SJSA1 (cell line): ENCODE results near the gene FAM117B. TPM values are rescaled to one million over a fixed set of nuclear protein-coding genes. Genes with fewer than 3 reads are reported as not detected.

Source experiments
- DNase-seq, 2 experiments: peaks; one replicate each; pipeline ENCODE4 v3.0.0-alpha.2; 2015 to 2020; ENCODE audit warnings: low spot score in 2 of 2, low read depth in 1 of 2
- H3K27ac ChIP-seq: fragments of 250-450 bp; sonication (Bioruptor Pico); 2 replicates; pipeline ENCODE4 v1.5.1; 2020; ENCODE audit warnings: mild to moderate bottlenecking, moderate library complexity
- H3K27me3 ChIP-seq: fragments of 250-450 bp; sonication (Bioruptor Pico); replicated peaks from 2 replicates; pipeline ENCODE4 v1.5.1; 2020; ENCODE audit warnings: mild to moderate bottlenecking, moderate library complexity
- H3K36me3 ChIP-seq: fragments of 250-450 bp; sonication (Bioruptor Pico); 2 replicates; pipeline ENCODE4 v1.5.1; 2020; ENCODE audit warnings: mild to moderate bottlenecking
- H3K4me1 ChIP-seq: fragments of 250-450 bp; sonication (Bioruptor Pico); replicated peaks from 2 replicates; pipeline ENCODE4 v1.6.1; 2021; ENCODE audit warnings: mild to moderate bottlenecking
- H3K4me3 ChIP-seq: fragments of 250-450 bp; sonication (Bioruptor Pico); 2 replicates; pipeline ENCODE4 v1.5.1; 2020; ENCODE audit warnings: mild to moderate bottlenecking
- H3K9me3 ChIP-seq: fragments of 250-450 bp; sonication (Bioruptor Pico); replicated peaks from 2 replicates; pipeline ENCODE4 v1.5.1; 2020; ENCODE audit warnings: mild to moderate bottlenecking
- total RNA-seq: library from RNA; depleted of rRNA; stranded (reverse); fragments of >200 nt; shearing (Covaris generic); gene quantifications from 2 replicates; pipeline ENCODE4 v1.2.3, GENCODE V29; 2014

The FAM117B gene
- total RNA-seq, 1 experiment from 2014 or later, result 0.26 TPM

- Histone ChIP-seq H3K27ac (no peak overlapping the region), H3K4me1 (no peaks in the 10 kb centered on the region), H3K36me3 (no peaks in the 10 kb centered on the region), H3K27me3 (no peaks in the 10 kb centered on the region), H3K9me3 (no peaks in the 10 kb centered on the region), H3K4me3 (no peak overlapping the region)
- DNase-seq, result no peak
Observed at GRCh38 chr2:202764991-202765390, 130.2 kb downstream of the FAM117B start.

GRCh38 chr2:202765436-202765835 is 130.7 kb downstream of the FAM117B start:
- Histone ChIP-seq H3K27me3 (no peaks in the 10 kb centered on the region), H3K27ac (no peak overlapping the region), H3K4me3 (no peak overlapping the region), H3K4me1 (no peaks in the 10 kb centered on the region), H3K9me3 (no peaks in the 10 kb centered on the region), H3K36me3 (no peaks in the 10 kb centered on the region)
- no peak for DNase-seq

GRCh38 chr2:202768273-202768672 is 133.5 kb downstream of the FAM117B start:
- Histone ChIP-seq H3K36me3 (no peaks in the 10 kb centered on the region), H3K27ac (no peak overlapping the region), H3K27me3 (no peaks in the 10 kb centered on the region), H3K9me3 (no peaks in the 10 kb centered on the region), H3K4me3 (no peak overlapping the region), H3K4me1 (no peaks in the 10 kb centered on the region)
- no peak for DNase-seq

GRCh38 chr2:202769201-202769600 is 134.4 kb downstream of the FAM117B start:
- DNase-seq, result no peak
- no peak overlapping the region for H3K4me3 ChIP-seq

GRCh38 chr2:202771336-202771735 is 136.6 kb downstream of the FAM117B start:
- no peaks in the 10 kb centered on the region for H3K27me3 ChIP-seq
- H3K27ac ChIP-seq, result no peak overlapping the region
- H3K9me3 ChIP-seq, result no peaks in the 10 kb centered on the region
- H3K4me1 ChIP-seq, result no peaks in the 10 kb centered on the region
- no peaks in the 10 kb centered on the region for H3K36me3 ChIP-seq
- no peak for DNase-seq
- no peak overlapping the region for H3K4me3 ChIP-seq

More at GRCh38 chr2:202769201-202769600, 134.4 kb downstream of the FAM117B start:
- Histone ChIP-seq H3K27ac (no peak overlapping the region), H3K27me3 (no peaks in the 10 kb centered on the region), H3K4me1 (no peaks in the 10 kb centered on the region), H3K36me3 (no peaks in the 10 kb centered on the region), H3K9me3 (no peaks in the 10 kb centered on the region)

DNA sequence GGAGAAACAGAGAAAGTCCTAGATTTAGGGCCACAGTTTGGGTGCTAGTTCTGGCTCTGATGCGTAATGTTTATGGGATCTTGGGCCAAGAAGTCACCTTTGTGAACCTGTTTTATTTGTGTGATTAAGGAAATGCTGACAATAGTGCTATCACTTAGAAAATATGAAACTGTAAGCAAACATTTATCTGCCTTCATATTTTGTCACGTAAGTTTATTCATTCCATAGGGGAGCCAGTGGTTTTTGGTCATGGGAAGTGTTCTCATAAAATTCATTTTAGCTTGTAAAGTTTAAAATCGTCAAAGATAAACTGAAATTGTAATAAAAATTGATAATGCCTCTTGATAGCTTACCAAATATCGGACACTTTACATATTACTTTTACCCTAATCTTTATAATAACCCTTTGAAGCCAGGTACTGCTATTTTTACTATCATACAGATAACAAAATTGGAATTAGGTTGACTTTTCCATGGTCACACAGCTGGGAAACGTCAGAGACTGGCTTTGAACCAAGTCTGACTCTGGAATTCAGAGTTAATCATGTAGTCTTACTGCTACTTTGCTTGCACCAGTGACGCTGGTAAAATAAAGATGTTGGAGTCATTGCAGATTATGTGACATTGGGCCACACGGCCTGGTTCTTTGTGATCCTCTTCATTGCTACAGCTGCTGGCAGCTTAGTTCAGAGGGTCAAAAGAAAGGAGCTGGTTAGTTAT is 137.1 kb downstream of the FAM117B start:
- H3K36me3 ChIP-seq, result no peaks in the 10 kb centered on the region
- H3K9me3 ChIP-seq, result no peaks in the 10 kb centered on the region
- H3K4me3 ChIP-seq, result no peak overlapping the region
- no peak overlapping the region for H3K27ac ChIP-seq
- no peaks in the 10 kb centered on the region for H3K27me3 ChIP-seq
- no peak for DNase-seq
- no peaks in the 10 kb centered on the region for H3K4me1 ChIP-seq

GRCh38 chr2:202773301-202773973 is 138.7 kb downstream of the FAM117B start:
- Histone ChIP-seq H3K27ac (no peak overlapping the region), H3K36me3 (no peaks in the 10 kb centered on the region), H3K9me3 (no peaks in the 10 kb centered on the region), H3K27me3 (no peaks in the 10 kb centered on the region), H3K4me3 (no peak overlapping the region), H3K4me1 (no peaks in the 10 kb centered on the region)
- peak in 1 of 2 experiments; percentile 3 for DNase-seq

GRCh38 chr2:202774104-202774503 is 139.3 kb downstream of the FAM117B start:
- Histone ChIP-seq H3K27ac (no peak overlapping the region), H3K4me1 (no peaks in the 10 kb centered on the region), H3K36me3 (no peaks in the 10 kb centered on the region), H3K4me3 (no peak overlapping the region), H3K9me3 (no peaks in the 10 kb centered on the region), H3K27me3 (no peaks in the 10 kb centered on the region)
- no peak for DNase-seq

GRCh38 chr2:202778217-202778616 is 143.4 kb downstream of the FAM117B start:
- Histone ChIP-seq H3K27me3 (no peaks in the 10 kb centered on the region), H3K27ac (no peak overlapping the region), H3K9me3 (no peaks in the 10 kb centered on the region), H3K36me3 (no peaks in the 10 kb centered on the region), H3K4me3 (no peak overlapping the region), H3K4me1 (no peaks in the 10 kb centered on the region; the same call in 1 of the 2 replicates)
- no peak for DNase-seq

DNA sequence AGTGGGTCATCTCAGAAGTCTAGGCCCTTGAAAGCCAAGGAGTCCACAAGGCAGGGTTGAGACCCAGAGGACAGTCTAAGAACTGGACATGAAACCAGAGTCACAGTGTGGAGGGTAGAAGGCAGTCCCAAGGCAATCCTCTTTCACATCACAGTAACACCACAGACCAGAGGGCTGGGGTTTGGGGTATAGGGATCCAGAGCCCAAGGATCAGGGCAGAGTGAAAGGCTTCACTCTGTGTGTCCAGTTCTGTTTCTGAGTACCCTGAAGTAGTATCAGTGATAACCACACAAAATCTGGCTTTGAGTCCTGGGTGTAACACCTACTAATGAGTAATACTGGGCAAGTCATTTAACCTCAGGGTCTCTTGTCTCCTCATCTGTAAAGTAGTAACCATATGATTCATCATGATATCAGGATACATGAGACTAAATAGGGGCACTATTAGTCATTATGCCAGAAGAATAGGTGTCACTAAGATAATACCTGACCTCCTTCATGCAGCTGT is 145.8 kb downstream of the FAM117B start:
- Histone ChIP-seq H3K4me3 (no peak overlapping the region), H3K36me3 (no peaks in the 10 kb centered on the region), H3K9me3 (no peaks in the 10 kb centered on the region), H3K27me3 (no peaks in the 10 kb centered on the region), H3K27ac (no peak overlapping the region), H3K4me1 (no peaks in the 10 kb centered on the region; the same call in 1 of the 2 replicates)
- DNase-seq, result peak in 1 of 2 experiments; percentile 14

- no peaks in the 10 kb centered on the region; the same call in 1 of the 2 replicates for H3K4me1 ChIP-seq
- no peak overlapping the region for H3K4me3 ChIP-seq
- no peaks in the 10 kb centered on the region for H3K9me3 ChIP-seq
- DNase-seq, result no peak
- H3K27ac ChIP-seq, result no peak overlapping the region
- no peaks in the 10 kb centered on the region for H3K36me3 ChIP-seq
- no peaks in the 10 kb centered on the region for H3K27me3 ChIP-seq
Observed at GRCh38 chr2:202782940-202783558, 148.3 kb downstream of the FAM117B start.

DNA sequence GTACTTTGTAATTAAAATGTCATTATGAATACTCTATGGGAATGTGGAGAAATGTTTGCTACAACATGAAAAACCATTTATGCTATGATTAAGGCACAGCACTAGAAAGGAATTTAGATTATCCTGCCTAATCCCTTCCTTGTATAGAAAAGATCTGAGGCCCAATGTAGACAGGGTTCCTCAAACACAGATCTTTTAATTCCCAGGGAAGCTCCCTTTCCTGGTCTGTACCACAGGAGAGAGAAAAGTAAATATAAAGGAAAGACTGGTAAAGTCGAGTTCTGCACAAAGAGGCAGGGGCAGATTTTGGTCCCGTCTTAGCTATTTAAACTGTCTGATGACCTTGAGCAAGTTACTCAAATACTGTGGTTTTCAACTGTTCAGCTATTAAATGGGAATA is 152.1 kb downstream of the FAM117B start:
- Histone ChIP-seq H3K27ac (no peak overlapping the region), H3K27me3 (no peaks in the 10 kb centered on the region), H3K36me3 (no peaks in the 10 kb centered on the region), H3K4me1 (no peaks in the 10 kb centered on the region), H3K4me3 (no peak overlapping the region), H3K9me3 (no peaks in the 10 kb centered on the region)
- no peak for DNase-seq

GRCh38 chr2:202790676-202791075 is 155.9 kb downstream of the FAM117B start:
- no peaks in the 10 kb centered on the region for H3K27me3 ChIP-seq
- H3K27ac ChIP-seq, result no peak overlapping the region
- H3K4me1 ChIP-seq, result no peaks in the 10 kb centered on the region
- no peak overlapping the region for H3K4me3 ChIP-seq
- H3K9me3 ChIP-seq, result no peaks in the 10 kb centered on the region
- DNase-seq, result no peak
- H3K36me3 ChIP-seq, result no peaks in the 10 kb centered on the region

GRCh38 chr2:202797944-202798343 is 163.2 kb downstream of the FAM117B start:
- Histone ChIP-seq H3K4me3 (no peak overlapping the region), H3K9me3 (no peaks in the 10 kb centered on the region), H3K27ac (no peak overlapping the region), H3K4me1 (no peaks in the 10 kb centered on the region), H3K27me3 (no peaks in the 10 kb centered on the region), H3K36me3 (no peaks in the 10 kb centered on the region)
- DNase-seq, result no peak
